NCI-H2107 treated with DMSO at 0.1 percent for 48 hours (cell line): ENCODE results near the gene F10.

Source experiments
- DNase-seq: peaks from one replicate; lab custom pipeline; 2025; ENCODE audit not compliant: unreplicated experiment; lab: John Stamatoyannopoulos, UW

F10 gene

GRCh38 chr13:113086031-113086750 lies 36.4 kb upstream of the F10 start:
- DNase-seq, result no peak

GRCh38 chr13:113086991-113087922 lies 35.3 kb upstream of the F10 start:
- DNase-seq, result no peak

- no peak for DNase-seq
Observed at GRCh38 chr13:113087923-113088690, 34.5 kb upstream of the F10 start.

- DNase-seq, result no peak
Observed at GRCh38 chr13:113088691-113089020, 33.9 kb upstream of the F10 start.

- no peak for DNase-seq
Observed at GRCh38 chr13:113089693-113090414, 32.7 kb upstream of the F10 start.

GRCh38 chr13:113090415-113090770 lies 32.2 kb upstream of the F10 start:
- no peak for DNase-seq

GRCh38 chr13:113090806-113091205 lies 31.8 kb upstream of the F10 start:
- no peak for DNase-seq

GRCh38 chr13:113091211-113091771 lies 31.3 kb upstream of the F10 start:
- no peak for DNase-seq

- no peak for DNase-seq
Observed at GRCh38 chr13:113091891-113092775, 30.5 kb upstream of the F10 start.

GRCh38 chr13:113092776-113093579 lies 29.6 kb upstream of the F10 start:
- no peak for DNase-seq

- DNase-seq, result no peak
Observed at GRCh38 chr13:113093580-113094409, 28.8 kb upstream of the F10 start.

- no peak for DNase-seq
Observed at GRCh38 chr13:113094410-113094800, 28.2 kb upstream of the F10 start.

- DNase-seq, result no peak
Observed at GRCh38 chr13:113095146-113096051, 27.2 kb upstream of the F10 start.

GRCh38 chr13:113096052-113096744 lies 26.4 kb upstream of the F10 start:
- DNase-seq, result no peak

GRCh38 chr13:113096745-113097305 lies 25.8 kb upstream of the F10 start:
- no peak for DNase-seq

- DNase-seq, result no peak
Observed at GRCh38 chr13:113097651-113098050, 24.9 kb upstream of the F10 start.
